ENCODE measurements around the gene VGLL2.
"Not testable (repeated sequence)": the region's sequence is repeated elsewhere in the genome, so short reads cannot be mapped to it uniquely, and the experiment has no call there.

The VGLL2 gene

DNA sequence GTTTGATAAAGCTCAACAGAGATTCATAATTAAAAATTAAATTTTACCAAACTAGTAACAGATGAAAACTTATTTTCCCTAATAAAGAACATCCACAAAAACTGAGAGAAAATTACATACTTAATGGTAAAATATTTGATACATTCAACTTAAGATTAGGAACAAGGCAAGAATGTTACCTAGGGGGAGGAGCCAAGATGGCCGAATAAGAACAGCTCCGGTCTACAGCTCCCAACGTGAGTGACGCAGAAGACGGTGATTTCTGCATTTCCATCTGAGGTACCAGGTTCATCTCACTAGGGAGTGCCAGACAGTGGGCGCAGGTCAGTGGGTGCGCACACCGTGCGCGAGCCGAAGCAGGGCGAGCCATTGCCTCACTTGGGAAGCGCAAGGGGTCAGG lies 20.8 kb upstream of the VGLL2 start:
- H3K4me3 ChIP-seq (ENCODE audit: insufficient read depth, low read depth, low read length, poor library complexity, severe bottlenecking); H3K27ac ChIP-seq (ENCODE audit: insufficient read depth, low read length, poor library complexity, severe bottlenecking); H3K36me3 ChIP-seq (ENCODE audit: control insufficient read depth, insufficient read depth, low read length); H3K4me1 ChIP-seq (ENCODE audit: control insufficient read depth, insufficient read depth, low read length, poor library complexity, severe bottlenecking); H3K9me3 ChIP-seq (ENCODE audit: control insufficient read depth, low read length); DNase-seq; H3K27me3 ChIP-seq (replicated peaks; ENCODE audit: control insufficient read depth, insufficient read depth, low read length, poor library complexity, severe bottlenecking): not testable (repeated sequence)

DNA sequence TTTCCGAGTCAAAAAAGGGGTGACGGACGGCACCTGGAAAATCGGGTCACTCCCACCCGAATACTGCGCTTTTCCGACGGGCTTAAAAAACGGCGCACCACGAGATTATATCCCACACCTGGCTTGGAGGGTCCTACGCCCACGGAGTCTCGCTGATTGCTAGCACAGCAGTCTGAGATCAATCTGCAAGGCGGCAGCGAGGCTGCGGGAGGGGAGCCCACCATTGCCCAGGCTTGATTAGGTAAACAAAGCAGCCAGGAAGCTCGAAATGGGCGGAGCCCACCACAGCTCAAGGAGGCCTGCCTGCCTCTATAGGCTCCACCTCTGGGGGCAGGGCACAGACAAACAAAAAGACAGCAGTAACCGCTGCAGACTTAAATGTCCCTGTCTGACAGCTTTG lies 20.4 kb upstream of the VGLL2 start:
- H3K4me1 ChIP-seq (ENCODE audit: control insufficient read depth, insufficient read depth, low read length, poor library complexity, severe bottlenecking); H3K27ac ChIP-seq (ENCODE audit: insufficient read depth, low read length, poor library complexity, severe bottlenecking); DNase-seq; H3K27me3 ChIP-seq (replicated peaks; ENCODE audit: control insufficient read depth, insufficient read depth, low read length, poor library complexity, severe bottlenecking); H3K9me3 ChIP-seq (ENCODE audit: control insufficient read depth, low read length); H3K36me3 ChIP-seq (ENCODE audit: control insufficient read depth, insufficient read depth, low read length); H3K4me3 ChIP-seq (ENCODE audit: insufficient read depth, low read depth, low read length, poor library complexity, severe bottlenecking): not testable (repeated sequence)

DNA sequence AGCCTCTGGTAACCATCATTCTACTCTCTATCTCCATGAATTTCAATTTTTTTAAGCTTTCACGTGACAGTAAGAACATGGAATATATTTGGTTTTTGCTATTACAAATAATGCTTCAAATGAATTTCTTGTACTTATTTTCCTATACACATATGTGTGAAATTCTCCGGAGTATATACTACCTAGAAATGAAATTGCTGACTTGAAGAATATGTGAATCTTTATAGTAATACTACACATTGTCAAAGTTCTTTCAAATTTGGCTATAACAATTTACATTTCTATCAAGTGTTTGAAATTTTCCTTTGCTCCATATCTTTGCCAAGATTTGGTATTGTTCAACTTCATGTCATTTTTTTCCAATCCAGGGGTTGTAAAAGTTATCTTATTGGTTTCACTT lies 11.6 kb upstream of the VGLL2 start:
- Histone ChIP-seq H3K4me1 (ENCODE audit: control insufficient read depth, insufficient read depth, low read length, poor library complexity, severe bottlenecking) (no peaks in the 10 kb centered on the region), H3K36me3 (ENCODE audit: control insufficient read depth, insufficient read depth, low read length) (no peaks in the 10 kb centered on the region), H3K27ac (ENCODE audit: insufficient read depth, low read length, poor library complexity, severe bottlenecking) (no peak overlapping the region), H3K4me3 (ENCODE audit: insufficient read depth, low read depth, low read length, poor library complexity, severe bottlenecking) (no peak overlapping the region), H3K9me3 (ENCODE audit: control insufficient read depth, low read length) (no peaks in the 10 kb centered on the region), H3K27me3 (replicated peaks; ENCODE audit: control insufficient read depth, insufficient read depth, low read length, poor library complexity, severe bottlenecking) (no peaks in the 10 kb centered on the region)
- no peak for DNase-seq

DNA sequence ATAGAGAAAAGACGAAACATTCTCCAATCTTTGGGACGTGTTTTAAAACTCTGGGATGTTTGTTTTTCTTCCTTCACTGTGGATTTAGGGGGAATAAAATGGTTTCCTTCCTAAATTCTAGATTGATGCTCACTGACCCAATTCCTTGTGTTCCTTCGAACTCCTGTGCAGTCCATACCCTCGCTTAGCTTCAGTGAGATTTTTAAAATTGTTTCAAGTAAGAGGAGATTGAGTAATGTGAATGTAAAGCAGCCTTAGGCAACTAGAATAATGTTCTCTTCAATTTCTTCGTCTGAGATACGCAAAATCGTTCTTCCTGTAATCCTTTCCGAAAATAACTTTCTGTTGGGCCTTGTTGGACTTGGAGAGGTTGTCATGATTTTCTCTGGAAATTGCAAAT lies 2.6 kb upstream of the VGLL2 start:
- DNase-seq: no peak
- no peaks in the 10 kb centered on the region for H3K36me3 ChIP-seq (ENCODE audit: control insufficient read depth, insufficient read depth, low read length)
- H3K27me3 ChIP-seq (replicated peaks; ENCODE audit: control insufficient read depth, insufficient read depth, low read length, poor library complexity, severe bottlenecking): peaks cover 30% of the 10 kb centered on the region
- no peak overlapping the region for H3K27ac ChIP-seq (ENCODE audit: insufficient read depth, low read length, poor library complexity, severe bottlenecking)
- H3K9me3 ChIP-seq (ENCODE audit: control insufficient read depth, low read length): no peaks in the 10 kb centered on the region
- no peak overlapping the region for H3K4me3 ChIP-seq (ENCODE audit: insufficient read depth, low read depth, low read length, poor library complexity, severe bottlenecking)
- H3K4me1 ChIP-seq (ENCODE audit: control insufficient read depth, insufficient read depth, low read length, poor library complexity, severe bottlenecking): peaks cover 7% of the 10 kb centered on the region

DNA sequence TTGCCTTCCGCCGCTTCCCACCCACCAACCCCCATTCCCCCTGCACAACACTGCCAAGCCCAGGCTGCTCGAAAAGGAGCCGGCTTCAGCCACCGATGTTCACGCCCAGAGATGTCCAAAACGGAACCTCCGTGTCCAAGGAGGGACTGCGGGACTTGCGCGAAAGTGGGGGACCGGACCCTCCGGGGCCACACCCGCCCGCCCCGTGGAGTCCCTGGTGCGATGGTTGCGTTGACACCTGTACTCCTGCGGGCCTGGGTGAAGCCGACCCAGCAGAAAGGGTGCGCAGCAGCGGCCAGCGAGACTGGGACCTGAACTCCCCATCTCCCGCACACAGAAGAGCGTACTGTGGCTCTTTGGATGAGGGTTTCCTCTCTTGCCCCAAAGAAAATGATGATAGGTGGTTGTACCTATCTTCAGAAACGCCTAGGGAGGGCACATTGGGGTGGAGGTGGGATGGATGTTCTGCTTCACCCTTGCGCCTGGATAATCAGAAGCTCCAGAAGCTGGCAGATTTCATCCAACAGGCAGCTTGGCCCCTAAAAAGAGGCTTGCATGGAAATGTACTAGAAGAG lies 1.9 kb upstream of the VGLL2 start:
- Histone ChIP-seq H3K4me1 (ENCODE audit: control insufficient read depth, insufficient read depth, low read length, poor library complexity, severe bottlenecking) (peaks cover 7% of the 10 kb centered on the region), H3K9me3 (ENCODE audit: control insufficient read depth, low read length) (no peaks in the 10 kb centered on the region), H3K27me3 (replicated peaks; ENCODE audit: control insufficient read depth, insufficient read depth, low read length, poor library complexity, severe bottlenecking) (peaks cover 35% of the 10 kb centered on the region), H3K4me3 (ENCODE audit: insufficient read depth, low read depth, low read length, poor library complexity, severe bottlenecking) (no peak overlapping the region), H3K36me3 (ENCODE audit: control insufficient read depth, insufficient read depth, low read length) (no peaks in the 10 kb centered on the region), H3K27ac (ENCODE audit: insufficient read depth, low read length, poor library complexity, severe bottlenecking) (no peak overlapping the region)
- DNase-seq: no peak

DNA sequence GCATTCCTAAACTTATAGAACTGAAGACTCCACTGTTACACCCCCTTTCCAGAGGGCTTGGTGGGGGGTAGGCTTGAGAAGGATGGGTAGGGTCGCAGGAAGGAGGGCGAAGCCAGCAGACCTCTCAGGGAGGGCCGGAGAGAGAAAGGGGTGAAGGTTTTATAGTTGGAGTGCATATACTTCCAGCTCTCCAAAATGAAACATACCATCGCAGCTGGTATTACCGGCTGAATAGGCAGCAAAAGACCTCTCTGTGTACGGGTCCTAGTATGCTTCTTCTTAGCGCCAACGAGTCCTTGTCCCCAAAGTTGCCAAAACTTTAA lies 1.0 kb upstream of the VGLL2 start:
- H3K36me3 ChIP-seq (ENCODE audit: control insufficient read depth, insufficient read depth, low read length): no peaks in the 10 kb centered on the region
- H3K27ac ChIP-seq (ENCODE audit: insufficient read depth, low read length, poor library complexity, severe bottlenecking): no peak overlapping the region
- peaks cover 7% of the 10 kb centered on the region for H3K4me1 ChIP-seq (ENCODE audit: control insufficient read depth, insufficient read depth, low read length, poor library complexity, severe bottlenecking)
- peaks cover 37% of the 10 kb centered on the region for H3K27me3 ChIP-seq (replicated peaks; ENCODE audit: control insufficient read depth, insufficient read depth, low read length, poor library complexity, severe bottlenecking)
- H3K4me3 ChIP-seq (ENCODE audit: insufficient read depth, low read depth, low read length, poor library complexity, severe bottlenecking): no peak overlapping the region
- H3K9me3 ChIP-seq (ENCODE audit: control insufficient read depth, low read length): no peaks in the 10 kb centered on the region
- DNase-seq: no peak

DNA sequence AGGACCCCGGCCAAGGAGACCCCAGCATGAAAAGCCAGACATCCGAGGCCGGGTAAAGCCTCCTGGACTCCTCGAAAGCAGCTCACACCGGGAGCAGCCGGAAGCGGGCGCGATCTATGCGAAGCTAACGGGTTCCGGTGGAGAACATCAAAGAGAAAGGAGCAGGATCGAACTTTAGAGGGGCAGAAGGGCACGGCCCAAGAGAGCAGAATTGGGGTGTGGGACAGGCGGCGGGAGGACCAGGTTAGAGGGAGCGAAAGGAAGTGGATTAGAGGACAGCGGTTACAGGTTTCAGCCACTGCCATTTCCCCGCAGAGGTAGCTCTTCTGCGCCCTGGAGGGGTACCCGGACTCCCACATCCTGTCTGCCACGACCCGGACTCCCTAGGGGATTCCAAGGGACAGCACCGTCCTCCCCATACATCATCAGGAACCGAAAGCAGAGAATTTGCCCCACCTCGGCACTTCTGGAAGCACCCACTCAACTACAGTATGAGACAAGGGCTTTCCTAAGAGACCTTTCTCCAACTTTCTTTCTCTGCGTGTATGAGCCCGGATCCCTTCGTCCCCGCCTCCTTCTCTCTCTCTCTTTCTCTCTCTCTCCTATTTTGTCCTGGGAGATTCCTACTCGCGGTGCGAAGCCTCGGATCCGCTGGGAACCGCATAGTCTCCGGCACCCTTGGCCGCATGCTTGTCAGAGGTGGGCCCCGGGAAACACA lies 507 bp upstream of the VGLL2 start:
- no peak for DNase-seq
- Histone ChIP-seq H3K9me3 (ENCODE audit: control insufficient read depth, low read length) (no peaks in the 10 kb centered on the region), H3K27ac (ENCODE audit: insufficient read depth, low read length, poor library complexity, severe bottlenecking) (no peak overlapping the region), H3K4me3 (ENCODE audit: insufficient read depth, low read depth, low read length, poor library complexity, severe bottlenecking) (no peak overlapping the region), H3K27me3 (replicated peaks; ENCODE audit: control insufficient read depth, insufficient read depth, low read length, poor library complexity, severe bottlenecking) (peaks cover 40% of the 10 kb centered on the region), H3K36me3 (ENCODE audit: control insufficient read depth, insufficient read depth, low read length) (no peaks in the 10 kb centered on the region), H3K4me1 (ENCODE audit: control insufficient read depth, insufficient read depth, low read length, poor library complexity, severe bottlenecking) (peaks cover 7% of the 10 kb centered on the region)

DNA sequence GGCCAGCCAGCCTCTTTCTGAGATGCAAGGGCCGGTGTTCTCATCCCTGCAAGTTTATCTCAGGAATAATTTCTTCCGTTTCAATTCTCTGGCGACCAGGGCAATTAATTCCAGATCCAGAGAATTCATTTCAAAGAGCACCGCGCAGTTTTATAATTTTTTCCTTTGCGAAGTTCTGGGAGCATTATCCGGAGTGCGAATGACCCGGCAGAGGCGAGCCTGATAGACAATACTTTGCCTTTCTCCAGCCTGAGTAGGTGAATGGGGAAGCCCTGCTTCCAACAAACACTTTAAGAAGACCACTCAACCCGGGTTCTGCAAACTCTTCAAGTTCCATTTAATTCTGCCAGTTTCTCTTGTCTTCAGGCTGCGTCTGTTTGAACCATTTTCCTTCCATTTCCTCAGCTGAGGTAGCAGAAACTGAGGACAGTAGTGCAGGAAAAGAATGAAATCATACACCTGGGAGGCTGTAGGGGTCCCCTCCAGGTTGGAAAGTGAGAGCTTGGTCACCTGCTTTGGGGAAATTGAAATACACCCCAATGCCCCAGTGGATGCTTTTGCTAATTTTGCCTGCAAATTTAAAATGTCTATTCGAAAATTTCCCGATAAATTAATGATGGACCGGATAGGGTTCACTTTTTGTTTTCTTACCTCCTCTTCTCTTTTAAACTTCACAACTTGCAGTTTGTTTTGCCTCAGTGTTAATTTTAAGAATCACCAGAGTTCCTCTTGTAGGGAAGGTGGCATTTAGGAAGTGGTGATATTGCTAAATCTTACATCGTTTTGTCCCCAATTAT lies 1.1 kb downstream of the VGLL2 start:
- DNase-seq: no peak
- no peak overlapping the region for H3K27ac ChIP-seq (ENCODE audit: insufficient read depth, low read length, poor library complexity, severe bottlenecking)
- H3K4me3 ChIP-seq (ENCODE audit: insufficient read depth, low read depth, low read length, poor library complexity, severe bottlenecking): no peak overlapping the region
- H3K36me3 ChIP-seq (ENCODE audit: control insufficient read depth, insufficient read depth, low read length): no peaks in the 10 kb centered on the region
- H3K27me3 ChIP-seq (replicated peaks; ENCODE audit: control insufficient read depth, insufficient read depth, low read length, poor library complexity, severe bottlenecking): peaks cover 45% of the 10 kb centered on the region
- H3K9me3 ChIP-seq (ENCODE audit: control insufficient read depth, low read length): no peaks in the 10 kb centered on the region
- H3K4me1 ChIP-seq (ENCODE audit: control insufficient read depth, insufficient read depth, low read length, poor library complexity, severe bottlenecking): peaks cover 7% of the 10 kb centered on the region

DNA sequence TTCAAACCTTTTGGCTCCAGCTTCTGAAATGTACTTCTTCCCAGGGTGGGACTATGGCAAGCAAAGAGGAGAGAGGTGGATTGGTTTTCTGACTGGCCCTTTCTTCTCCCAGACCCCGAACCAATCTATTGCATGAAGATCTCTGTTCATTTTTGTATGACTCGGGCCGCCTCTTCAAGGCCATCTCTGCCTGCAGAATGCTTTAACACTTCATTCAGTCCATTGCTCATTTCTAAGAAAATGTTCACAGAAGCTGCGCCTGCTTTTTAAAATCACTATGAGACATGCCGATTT lies 1.6 kb downstream of the VGLL2 start:
- no peak for DNase-seq
- H3K27ac ChIP-seq (ENCODE audit: insufficient read depth, low read length, poor library complexity, severe bottlenecking): no peak overlapping the region
- H3K36me3 ChIP-seq (ENCODE audit: control insufficient read depth, insufficient read depth, low read length): no peaks in the 10 kb centered on the region
- peaks cover 7% of the 10 kb centered on the region for H3K4me1 ChIP-seq (ENCODE audit: control insufficient read depth, insufficient read depth, low read length, poor library complexity, severe bottlenecking)
- H3K9me3 ChIP-seq (ENCODE audit: control insufficient read depth, low read length): no peaks in the 10 kb centered on the region
- peaks cover 48% of the 10 kb centered on the region for H3K27me3 ChIP-seq (replicated peaks; ENCODE audit: control insufficient read depth, insufficient read depth, low read length, poor library complexity, severe bottlenecking)
- H3K4me3 ChIP-seq (ENCODE audit: insufficient read depth, low read depth, low read length, poor library complexity, severe bottlenecking): no peak overlapping the region

DNA sequence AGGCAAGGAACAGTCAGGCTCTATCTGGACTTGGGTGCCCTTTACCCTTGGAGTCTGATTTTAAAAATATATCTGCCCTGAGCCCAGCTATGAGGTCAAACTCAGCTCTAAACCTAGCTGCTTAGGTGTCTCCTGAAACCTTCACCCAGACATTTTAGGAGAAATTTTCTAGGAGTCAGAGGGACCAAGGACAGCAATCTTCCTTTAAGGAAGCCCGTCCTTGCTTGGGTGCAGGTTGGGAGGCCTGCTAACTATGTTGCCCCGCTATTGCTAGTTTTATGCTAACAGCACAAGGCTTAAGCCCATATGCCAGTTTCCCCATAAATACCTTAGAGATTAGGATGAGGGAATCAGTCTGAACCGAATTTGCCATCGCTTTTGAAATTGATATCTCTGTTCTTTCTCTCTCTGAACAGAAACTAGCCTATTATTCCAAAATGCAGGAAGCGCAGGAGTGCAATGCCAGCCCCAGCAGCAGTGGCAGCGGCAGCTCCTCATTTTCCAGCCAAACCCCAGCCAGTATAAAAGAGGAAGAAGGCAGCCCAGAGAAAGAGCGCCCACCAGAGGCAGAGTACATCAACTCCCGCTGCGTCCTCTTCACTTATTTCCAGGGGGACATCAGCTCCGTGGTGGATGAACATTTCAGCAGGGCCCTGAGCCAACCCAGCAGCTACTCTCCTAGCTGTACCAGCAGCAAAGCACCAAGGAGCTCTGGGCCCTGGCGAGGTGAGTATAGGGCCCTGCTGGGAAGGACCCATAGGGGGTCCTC lies 2.6 kb downstream of the VGLL2 start:
- Histone ChIP-seq H3K4me3 (ENCODE audit: insufficient read depth, low read depth, low read length, poor library complexity, severe bottlenecking) (no peak overlapping the region), H3K27ac (ENCODE audit: insufficient read depth, low read length, poor library complexity, severe bottlenecking) (no peak overlapping the region), H3K4me1 (ENCODE audit: control insufficient read depth, insufficient read depth, low read length, poor library complexity, severe bottlenecking) (peaks cover 7% of the 10 kb centered on the region), H3K27me3 (replicated peaks; ENCODE audit: control insufficient read depth, insufficient read depth, low read length, poor library complexity, severe bottlenecking) (peaks cover 53% of the 10 kb centered on the region), H3K9me3 (ENCODE audit: control insufficient read depth, low read length) (no peaks in the 10 kb centered on the region), H3K36me3 (ENCODE audit: control insufficient read depth, insufficient read depth, low read length) (no peaks in the 10 kb centered on the region)
- DNase-seq: no peak

All from effector memory CD4-positive, alpha-beta T cell (primary cell).